Measurements from ENCODE around the gene EDA2R. TPM values are rescaled to one million over a fixed set of nuclear protein-coding genes. Genes with fewer than 3 reads are reported as not detected.
A peak's percentile ranks its signal among the peaks of the same experiment; 100 is the strongest.

Gene EDA2R
- total RNA-seq, 4 donors from 2014 or later: 3.2 to 12.0 (median 9.8) TPM; not detected in 1

- intact Hi-C loops (cut with DNase I; ENCODE audit: low total_unique reads): no loop called here
- no peak overlapping the region for H3K4me3 ChIP-seq
These were observed 3.5 kb downstream of the EDA2R start for GRCh38 chrX:66635360-66635759.

DNA sequence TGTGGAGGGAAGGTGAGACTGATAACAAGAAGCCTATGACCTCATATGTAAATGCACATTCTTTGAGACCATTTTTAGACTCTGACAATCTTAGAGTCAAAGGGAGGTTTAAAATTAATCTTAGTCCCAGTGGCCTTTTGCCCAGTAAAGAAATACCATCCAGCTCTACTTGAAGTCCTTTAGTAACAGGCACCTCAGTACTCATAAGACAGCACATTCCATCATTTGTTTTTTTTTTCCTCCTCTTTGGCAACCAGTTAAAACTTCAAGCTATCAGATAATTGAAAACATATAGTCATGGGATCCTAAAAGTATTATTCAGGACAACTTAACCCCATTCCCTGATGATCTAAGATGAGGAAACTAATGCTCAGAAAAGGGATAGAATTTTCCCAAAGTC, 4.6 kb downstream of the EDA2R start:
- Histone ChIP-seq H3K4me1 (no peaks in the 10 kb centered on the region), H3K27me3 (no peaks in the 10 kb centered on the region), H3K27ac (peak overlapping the region; percentile 43 to 78), H3K36me3 (no peaks in the 10 kb centered on the region), H3K4me3 (no peak overlapping the region), H3K9me3 (no peaks in the 10 kb centered on the region)
- no peak for DNase-seq
- TF ChIP-seq, protein P1, sequence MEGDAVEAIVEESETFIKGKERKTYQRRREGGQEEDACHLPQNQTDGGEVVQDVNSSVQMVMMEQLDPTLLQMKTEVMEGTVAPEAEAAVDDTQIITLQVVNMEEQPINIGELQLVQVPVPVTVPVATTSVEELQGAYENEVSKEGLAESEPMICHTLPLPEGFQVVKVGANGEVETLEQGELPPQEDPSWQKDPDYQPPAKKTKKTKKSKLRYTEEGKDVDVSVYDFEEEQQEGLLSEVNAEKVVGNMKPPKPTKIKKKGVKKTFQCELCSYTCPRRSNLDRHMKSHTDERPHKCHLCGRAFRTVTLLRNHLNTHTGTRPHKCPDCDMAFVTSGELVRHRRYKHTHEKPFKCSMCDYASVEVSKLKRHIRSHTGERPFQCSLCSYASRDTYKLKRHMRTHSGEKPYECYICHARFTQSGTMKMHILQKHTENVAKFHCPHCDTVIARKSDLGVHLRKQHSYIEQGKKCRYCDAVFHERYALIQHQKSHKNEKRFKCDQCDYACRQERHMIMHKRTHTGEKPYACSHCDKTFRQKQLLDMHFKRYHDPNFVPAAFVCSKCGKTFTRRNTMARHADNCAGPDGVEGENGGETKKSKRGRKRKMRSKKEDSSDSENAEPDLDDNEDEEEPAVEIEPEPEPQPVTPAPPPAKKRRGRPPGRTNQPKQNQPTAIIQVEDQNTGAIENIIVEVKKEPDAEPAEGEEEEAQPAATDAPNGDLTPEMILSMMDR (IDR thresholded peaks at IDR 0.05): no peak
- no peak for TF ChIP-seq POLR2A (IDR thresholded peaks at IDR 0.05)
- intact Hi-C loops (cut with DNase I; ENCODE audit: low total_unique reads): no loop called here

More at GRCh38 chrX:66635360-66635759, 3.5 kb downstream of the EDA2R start:
- H3K27ac ChIP-seq: peak overlapping the region; percentile 43 to 78
- TF ChIP-seq, protein P1 (IDR thresholded peaks at IDR 0.05): no peak
- TF ChIP-seq POLR2A (IDR thresholded peaks at IDR 0.05): no peak
- H3K9me3 ChIP-seq: no peaks in the 10 kb centered on the region
- no peaks in the 10 kb centered on the region for H3K36me3 ChIP-seq
- no peaks in the 10 kb centered on the region for H3K4me1 ChIP-seq
- no peaks in the 10 kb centered on the region for H3K27me3 ChIP-seq
- peak in 1 of 2 donors; percentile 41 for DNase-seq

GRCh38 chrX:66633541-66633940, 5.3 kb downstream of the EDA2R start:
- H3K4me1 ChIP-seq: no peaks in the 10 kb centered on the region
- DNase-seq: peak in 1 of 2 donors; percentile 20
- no peaks in the 10 kb centered on the region for H3K27me3 ChIP-seq
- H3K9me3 ChIP-seq: no peaks in the 10 kb centered on the region
- intact Hi-C loops (cut with DNase I; ENCODE audit: low total_unique reads): no loop called here
- peak overlapping the region; percentile 43 to 78 for H3K27ac ChIP-seq
- H3K36me3 ChIP-seq: no peaks in the 10 kb centered on the region
- no peak overlapping the region for H3K4me3 ChIP-seq
- TF ChIP-seq, protein P1 (IDR thresholded peaks at IDR 0.05): no peak
- TF ChIP-seq POLR2A (IDR thresholded peaks at IDR 0.05): no peak

- Histone ChIP-seq H3K36me3 (no peaks in the 10 kb centered on the region), H3K27me3 (no peaks in the 10 kb centered on the region), H3K4me3 (no peak overlapping the region), H3K4me1 (no peaks in the 10 kb centered on the region), H3K27ac (peak overlapping the region; percentile 43 to 61), H3K9me3 (no peaks in the 10 kb centered on the region)
- no peak for TF ChIP-seq POLR2A (IDR thresholded peaks at IDR 0.05)
- TF ChIP-seq, protein P1 (IDR thresholded peaks at IDR 0.05): no peak
- intact Hi-C loops (cut with DNase I; ENCODE audit: low total_unique reads): no loop called here
- DNase-seq: no peak
These were observed 5.9 kb downstream of the EDA2R start for GRCh38 chrX:66632981-66633380.

DNA sequence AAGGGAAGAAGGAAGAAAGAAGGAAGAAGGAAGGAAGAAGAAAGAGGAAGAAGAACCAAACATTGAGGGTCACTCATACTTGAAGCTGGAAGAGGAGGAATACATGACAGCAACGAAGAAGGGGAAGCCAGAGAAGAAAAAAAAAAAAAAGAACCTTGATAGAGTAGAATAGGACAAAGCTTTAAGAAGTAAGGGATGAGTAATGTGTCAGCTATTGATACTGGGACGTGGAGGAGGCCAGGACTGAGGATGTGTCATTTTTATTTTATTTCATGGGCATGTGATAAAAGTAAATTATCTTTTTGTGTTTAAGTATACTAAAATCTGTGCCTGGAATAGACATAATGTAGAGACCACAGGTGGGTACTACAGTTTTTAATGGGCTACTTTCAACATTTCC, 6.4 kb downstream of the EDA2R start:
- Histone ChIP-seq H3K27me3 (no peaks in the 10 kb centered on the region), H3K9me3 (no peaks in the 10 kb centered on the region)
- no peak for DNase-seq

More for the DNA sequence above, 6.4 kb downstream of the EDA2R start:
- Histone ChIP-seq H3K36me3 (no peaks in the 10 kb centered on the region), H3K27ac (peak overlapping the region; percentile 47 to 61), H3K4me3 (no peak overlapping the region), H3K4me1 (no peaks in the 10 kb centered on the region)
- intact Hi-C loops (cut with DNase I; ENCODE audit: low total_unique reads): no loop called here
- TF ChIP-seq, protein P1 (IDR thresholded peaks at IDR 0.05): no peak
- no peak for TF ChIP-seq POLR2A (IDR thresholded peaks at IDR 0.05)

All from uterus (tissue), 4 donors.